Adipocyte (in vitro differentiated cells): ENCODE data around the gene CAMSAP3.
"Not testable (repeated sequence)": the region's sequence is repeated elsewhere in the genome, so short reads cannot be mapped to it uniquely, and the experiment has no call there.

ENCODE experiments used
- DNase-seq: peaks from one replicate; pipeline ENCODE4 v3.0.0-alpha.2; 2015; ENCODE audit warnings: low read depth
- H3K27me3 ChIP-seq: replicated peaks from 2 replicates; pipeline ENCODE4 v1.7.0; 2013; ENCODE audit warnings: mild to moderate bottlenecking, low read length, moderate library complexity; ENCODE audit not compliant: control insufficient read depth, insufficient read depth
- H3K36me3 ChIP-seq: 2 replicates; pipeline ENCODE4 v1.7.0; 2013; ENCODE audit warnings: low read length, mild to moderate bottlenecking, moderate library complexity; ENCODE audit not compliant: control insufficient read depth, insufficient read depth, severe bottlenecking
- H3K4me1 ChIP-seq: 2 replicates; pipeline ENCODE4 v1.7.0; 2013; ENCODE audit warnings: mild to moderate bottlenecking, low read length, moderate library complexity; ENCODE audit not compliant: control insufficient read depth, insufficient read depth
- H3K4me3 ChIP-seq: 2 replicates; pipeline ENCODE4 v1.7.0; 2013; ENCODE audit warnings: mild to moderate bottlenecking, low read length, moderate library complexity
- H3K9ac ChIP-seq: 2 replicates; pipeline ENCODE4 v1.7.0; 2013; ENCODE audit warnings: mild to moderate bottlenecking, low read length, moderate library complexity
- H3K9me3 ChIP-seq: 2 replicates; pipeline ENCODE4 v1.7.0; 2013; ENCODE audit warnings: mild to moderate bottlenecking, low read length, moderate library complexity; ENCODE audit not compliant: control insufficient read depth

Gene CAMSAP3

DNA sequence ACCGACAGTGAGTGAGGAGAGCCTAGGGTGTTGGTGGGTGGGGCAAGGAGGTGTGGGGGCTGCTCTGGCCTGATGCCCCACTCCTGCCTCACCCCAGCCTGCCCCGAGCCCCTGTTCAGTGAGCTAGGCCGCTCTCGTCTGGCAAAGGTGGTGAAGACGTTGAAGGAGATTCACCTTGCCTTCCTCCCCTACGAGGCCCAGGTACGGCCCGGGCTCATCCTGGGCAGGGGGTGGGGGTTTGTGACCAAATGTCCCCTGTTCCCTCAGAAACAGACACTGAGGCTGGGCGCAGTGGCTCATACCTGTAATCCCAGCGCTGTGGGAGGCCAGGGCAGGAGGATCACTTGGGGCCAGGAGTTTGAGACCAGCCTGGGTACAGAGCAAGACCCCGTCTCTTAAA lies 45.1 kb downstream of the CAMSAP3 start:
- Histone ChIP-seq H3K9ac (no peak overlapping the region), H3K9me3 (no peaks in the 10 kb centered on the region), H3K27me3 (peaks cover 30% of the 10 kb centered on the region), H3K4me1 (peaks cover 5% of the 10 kb centered on the region), H3K36me3 (no peaks in the 10 kb centered on the region), H3K4me3 (no peak overlapping the region)
- no peak for DNase-seq

DNA sequence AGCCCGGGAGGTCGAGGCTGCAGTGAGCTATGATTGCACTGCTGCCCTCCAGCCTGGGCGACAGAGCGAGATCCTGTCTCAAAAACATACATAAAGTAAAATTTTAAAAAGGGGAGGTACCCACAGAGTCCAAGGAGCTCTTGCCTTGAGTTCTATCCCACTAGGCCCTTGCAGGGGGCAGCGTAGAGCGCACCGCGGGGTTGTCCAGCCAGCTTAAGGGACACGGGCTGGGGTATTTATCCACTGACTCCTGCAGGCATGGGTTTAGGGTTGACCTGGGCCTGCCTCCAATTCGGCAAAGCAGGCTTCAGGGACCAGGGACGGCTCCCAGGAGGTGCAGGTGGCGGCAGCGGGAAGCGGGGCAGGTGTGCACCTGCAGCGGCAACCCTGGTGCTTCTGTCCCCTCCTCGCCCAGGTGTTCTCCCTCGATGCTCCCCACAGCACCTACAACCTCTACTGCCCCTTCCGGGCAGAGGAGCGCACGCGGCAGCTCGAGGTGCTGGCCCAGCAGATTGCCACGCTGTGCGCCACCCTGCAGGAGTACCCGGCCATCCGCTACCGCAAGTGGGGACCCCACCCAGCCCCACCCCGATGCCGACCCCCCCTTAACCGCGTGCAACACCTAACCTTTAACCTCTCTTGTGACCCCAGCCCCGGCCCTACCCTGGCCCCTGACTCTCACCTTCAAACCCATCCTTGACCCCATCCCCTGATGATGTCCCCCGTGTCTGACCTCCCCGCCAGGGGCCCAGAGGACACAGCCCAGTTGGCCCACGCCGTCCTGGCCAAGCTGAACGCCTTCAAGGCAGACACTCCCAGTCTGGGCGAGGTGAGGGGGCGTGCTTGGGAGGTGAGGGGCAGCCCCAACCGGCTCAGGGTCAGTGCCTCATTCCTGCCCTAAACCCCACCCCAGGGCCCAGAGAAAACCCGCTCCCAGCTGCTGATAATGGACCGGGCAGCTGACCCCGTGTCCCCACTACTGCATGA lies 45.9 kb downstream of the CAMSAP3 start:
- no peak overlapping the region for H3K4me3 ChIP-seq
- H3K27me3 ChIP-seq: peaks cover 28% of the 10 kb centered on the region
- no peaks in the 10 kb centered on the region for H3K9me3 ChIP-seq
- H3K36me3 ChIP-seq: no peaks in the 10 kb centered on the region
- no peak for DNase-seq
- H3K9ac ChIP-seq: no peak overlapping the region
- peaks cover 5% of the 10 kb centered on the region for H3K4me1 ChIP-seq

DNA sequence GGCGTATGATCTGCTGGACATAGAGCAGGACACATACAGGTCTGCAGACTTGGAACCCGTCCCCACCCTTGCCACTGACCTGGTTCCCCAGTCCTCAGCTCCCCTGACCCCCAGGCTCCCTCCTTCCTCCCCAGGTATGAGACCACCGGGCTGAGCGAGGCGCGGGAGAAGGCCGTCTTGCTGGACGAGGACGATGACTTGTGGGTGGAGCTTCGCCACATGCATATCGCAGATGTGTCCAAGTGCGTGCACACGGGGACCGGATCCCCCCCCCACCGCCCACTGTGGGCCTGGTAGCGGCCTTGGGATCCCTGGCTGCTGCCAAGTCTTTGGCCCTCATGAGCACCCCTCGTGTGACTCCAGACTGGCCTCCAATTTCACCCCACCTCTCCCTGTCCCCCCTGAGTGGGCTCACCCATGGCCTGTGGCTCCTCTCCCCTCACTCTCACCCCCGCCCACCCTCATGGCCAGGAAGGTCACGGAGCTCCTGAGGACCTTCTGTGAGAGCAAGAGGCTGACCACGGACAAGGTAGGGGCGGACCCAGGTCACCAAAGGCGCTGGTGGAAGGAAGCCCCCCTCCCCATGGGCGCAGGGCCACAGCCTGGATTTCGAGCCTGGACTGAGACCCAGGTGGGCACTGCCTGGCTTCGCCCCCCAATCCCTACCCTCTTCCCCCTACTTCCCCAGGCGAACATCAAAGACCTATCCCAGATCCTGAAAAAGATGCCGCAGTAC lies 46.8 kb downstream of the CAMSAP3 start:
- no peak for DNase-seq

DNA sequence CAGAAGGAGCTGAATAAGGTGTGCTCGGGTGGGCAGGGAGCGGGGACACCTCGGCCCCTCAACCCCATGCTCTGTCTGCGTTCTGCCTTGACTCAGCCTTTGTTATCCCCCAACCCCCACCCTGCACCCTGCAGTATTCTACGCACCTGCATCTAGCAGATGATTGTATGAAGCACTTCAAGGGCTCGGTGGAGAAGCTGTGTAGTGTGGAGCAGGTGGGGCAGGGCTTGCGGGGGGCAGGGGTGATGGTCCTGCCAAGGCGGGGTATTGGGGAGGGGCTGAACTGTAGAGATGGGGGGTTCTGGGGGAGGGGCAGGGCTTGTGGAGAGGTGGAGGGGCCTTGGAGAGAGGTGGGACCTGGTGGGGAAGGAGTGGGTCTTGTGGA lies 47.4 kb downstream of the CAMSAP3 start:
- no peak overlapping the region for H3K9ac ChIP-seq
- no peaks in the 10 kb centered on the region for H3K36me3 ChIP-seq
- no peak overlapping the region for H3K4me3 ChIP-seq
- no peak for DNase-seq
- peaks cover 5% of the 10 kb centered on the region for H3K4me1 ChIP-seq
- no peaks in the 10 kb centered on the region for H3K9me3 ChIP-seq
- H3K27me3 ChIP-seq: peaks cover 18% of the 10 kb centered on the region

More for the DNA sequence above, 46.8 kb downstream of the CAMSAP3 start:
- H3K27me3 ChIP-seq: peaks cover 24% of the 10 kb centered on the region
- H3K4me1 ChIP-seq: peaks cover 5% of the 10 kb centered on the region
- no peaks in the 10 kb centered on the region for H3K9me3 ChIP-seq
- no peak overlapping the region for H3K4me3 ChIP-seq
- H3K36me3 ChIP-seq: no peaks in the 10 kb centered on the region
- no peak overlapping the region for H3K9ac ChIP-seq

DNA sequence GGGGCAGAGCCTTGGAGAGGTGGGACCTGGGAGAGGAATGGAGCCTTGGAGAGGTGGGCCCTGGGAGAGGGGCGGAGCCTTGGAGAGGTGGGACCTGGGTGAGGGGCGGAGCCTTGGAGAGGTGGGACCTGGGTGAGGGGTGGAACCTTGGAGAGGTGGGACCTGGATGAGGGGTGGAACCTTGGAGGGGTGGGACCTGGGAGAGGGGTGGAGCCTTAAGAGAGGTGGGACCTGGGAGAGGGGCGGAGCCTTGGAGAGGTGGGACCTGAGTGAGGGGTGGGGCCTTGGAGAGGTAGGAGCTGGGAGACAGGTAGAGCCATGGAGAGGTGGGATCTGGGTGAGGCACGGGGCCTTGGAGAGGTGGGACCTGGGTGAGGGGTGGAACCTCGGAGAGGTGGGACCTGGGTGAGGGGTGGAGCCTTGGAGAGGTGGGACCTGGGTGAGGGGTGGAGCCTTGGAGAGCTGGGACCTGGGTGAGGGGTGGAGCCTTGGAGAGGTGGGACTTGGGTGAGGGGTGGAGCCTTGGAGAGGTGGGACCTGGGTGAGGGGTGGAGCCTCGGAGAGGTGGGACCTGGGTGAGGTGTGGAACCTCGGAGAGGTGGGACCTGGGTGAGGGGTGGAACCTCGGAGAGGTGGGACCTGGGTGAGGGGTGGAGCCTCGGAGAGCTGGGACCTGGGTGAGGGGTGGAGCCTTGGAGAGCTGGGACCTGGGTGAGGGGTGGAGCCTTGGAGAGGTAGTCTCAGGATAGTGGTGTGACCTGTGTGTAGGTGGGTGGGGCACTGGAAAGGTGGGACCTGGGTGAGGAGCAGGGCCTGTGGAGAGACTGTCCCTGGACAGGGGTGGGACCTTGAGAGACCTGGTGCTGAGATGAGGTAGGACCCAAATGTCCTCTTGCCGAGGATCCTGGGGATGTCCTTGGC lies 48.2 kb downstream of the CAMSAP3 start:
- not testable (repeated sequence) for H3K9ac ChIP-seq, H3K4me1 ChIP-seq, H3K4me3 ChIP-seq, H3K36me3 ChIP-seq, H3K9me3 ChIP-seq, DNase-seq, H3K27me3 ChIP-seq

DNA sequence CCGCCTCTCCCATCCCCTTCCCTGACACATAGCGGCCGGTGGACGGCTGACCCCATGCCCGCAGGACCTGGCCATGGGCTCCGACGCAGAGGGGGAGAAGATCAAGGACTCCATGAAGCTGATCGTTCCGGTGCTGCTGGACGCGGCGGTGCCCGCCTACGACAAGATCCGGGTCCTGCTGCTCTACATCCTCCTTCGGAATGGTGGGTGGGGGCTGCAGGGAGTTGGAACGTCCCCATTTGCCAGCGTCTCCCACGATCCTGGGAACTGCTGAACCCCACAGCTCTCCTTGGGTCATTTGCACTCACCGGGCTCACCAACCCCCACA lies 48.9 kb downstream of the CAMSAP3 start:
- Histone ChIP-seq H3K27me3 (peaks cover 9% of the 10 kb centered on the region), H3K4me3 (no peak overlapping the region), H3K9me3 (no peaks in the 10 kb centered on the region), H3K4me1 (peaks cover 9% of the 10 kb centered on the region), H3K9ac (no peak overlapping the region), H3K36me3 (no peaks in the 10 kb centered on the region)
- no peak for DNase-seq

DNA sequence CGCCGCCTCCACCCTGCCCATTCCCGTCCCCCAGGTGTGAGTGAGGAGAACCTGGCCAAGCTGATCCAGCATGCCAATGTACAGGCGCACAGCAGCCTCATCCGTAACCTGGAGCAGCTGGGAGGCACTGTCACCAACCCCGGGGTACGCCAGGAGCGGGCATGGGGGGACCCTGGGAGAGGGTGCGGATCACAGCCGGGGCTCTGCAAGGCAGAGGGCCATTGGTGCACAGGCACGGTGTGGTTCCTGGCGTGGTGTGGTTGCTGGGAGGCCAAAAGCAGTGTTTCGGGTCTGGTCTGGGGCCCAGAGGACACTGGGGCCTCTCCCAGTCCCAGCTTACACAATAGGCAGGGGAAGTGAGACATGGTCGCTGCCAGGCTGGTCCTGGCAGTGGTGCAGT lies 49.5 kb downstream of the CAMSAP3 start:
- H3K9ac ChIP-seq: no peak overlapping the region
- no peak for DNase-seq
- H3K9me3 ChIP-seq: no peaks in the 10 kb centered on the region
- H3K4me3 ChIP-seq: no peak overlapping the region
- H3K4me1 ChIP-seq: peaks cover 9% of the 10 kb centered on the region
- H3K36me3 ChIP-seq: no peaks in the 10 kb centered on the region
- peaks cover 9% of the 10 kb centered on the region for H3K27me3 ChIP-seq

DNA sequence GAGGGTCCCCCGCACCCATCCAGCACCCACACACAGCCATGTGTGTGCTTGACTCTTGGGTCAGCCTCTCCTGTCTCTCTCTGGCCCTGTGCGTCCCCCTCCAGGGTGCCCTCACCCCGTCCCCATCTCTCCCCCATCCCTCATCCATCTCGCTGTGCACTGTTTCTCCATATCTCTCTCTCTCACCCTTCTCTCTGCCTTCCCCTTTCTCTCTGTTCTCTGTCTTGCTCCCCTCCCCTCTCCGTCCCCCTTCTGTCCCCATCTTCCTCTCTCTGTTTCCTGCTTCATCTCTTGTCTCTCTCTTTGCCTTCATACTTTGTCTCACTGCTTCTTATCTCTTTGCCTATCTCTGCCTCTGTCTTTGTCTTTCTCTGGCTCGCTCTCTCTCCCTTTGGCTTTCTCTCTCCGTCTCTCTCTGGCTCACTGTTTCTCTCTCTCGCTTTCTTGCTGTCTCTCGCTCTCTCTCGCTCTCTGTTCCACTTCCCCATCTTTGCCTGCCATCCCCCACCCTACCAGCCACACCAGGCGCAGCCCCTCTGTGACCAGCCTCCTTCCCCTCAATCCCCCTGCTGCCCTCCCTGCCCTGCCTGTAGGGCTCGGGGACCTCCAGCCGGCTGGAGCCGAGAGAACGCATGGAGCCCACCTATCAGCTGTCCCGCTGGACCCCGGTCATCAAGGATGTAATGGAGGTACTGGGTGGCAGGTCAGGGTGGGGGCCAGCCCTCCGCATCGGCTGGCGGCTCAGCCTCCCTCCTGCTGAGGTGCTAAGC lies 50.2 kb downstream of the CAMSAP3 start:
- no peak for DNase-seq
- H3K9ac ChIP-seq: no peak overlapping the region
- H3K27me3 ChIP-seq: peaks cover 11% of the 10 kb centered on the region
- H3K9me3 ChIP-seq: no peaks in the 10 kb centered on the region
- no peak overlapping the region for H3K4me3 ChIP-seq
- H3K4me1 ChIP-seq: peaks cover 9% of the 10 kb centered on the region
- no peaks in the 10 kb centered on the region for H3K36me3 ChIP-seq

DNA sequence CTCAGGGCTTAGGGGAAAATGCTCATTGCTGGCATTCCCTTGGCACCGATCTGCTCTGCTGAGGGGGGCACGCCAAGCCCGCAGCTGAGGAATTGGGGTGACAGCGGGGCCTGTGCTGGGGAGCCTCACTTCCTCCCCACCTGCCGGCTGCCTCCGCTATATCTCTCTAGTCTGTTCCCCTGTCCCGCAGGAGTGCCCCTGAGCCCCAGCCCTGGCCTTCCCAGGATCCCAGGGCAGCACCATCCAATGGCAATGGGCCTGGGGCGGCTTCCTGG lies 50.7 kb downstream of the CAMSAP3 start:
- Histone ChIP-seq H3K4me3 (no peak overlapping the region), H3K36me3 (no peaks in the 10 kb centered on the region), H3K4me1 (peaks cover 9% of the 10 kb centered on the region), H3K27me3 (peaks cover 13% of the 10 kb centered on the region), H3K9me3 (no peaks in the 10 kb centered on the region), H3K9ac (no peak overlapping the region)
- DNase-seq: no peak

DNA sequence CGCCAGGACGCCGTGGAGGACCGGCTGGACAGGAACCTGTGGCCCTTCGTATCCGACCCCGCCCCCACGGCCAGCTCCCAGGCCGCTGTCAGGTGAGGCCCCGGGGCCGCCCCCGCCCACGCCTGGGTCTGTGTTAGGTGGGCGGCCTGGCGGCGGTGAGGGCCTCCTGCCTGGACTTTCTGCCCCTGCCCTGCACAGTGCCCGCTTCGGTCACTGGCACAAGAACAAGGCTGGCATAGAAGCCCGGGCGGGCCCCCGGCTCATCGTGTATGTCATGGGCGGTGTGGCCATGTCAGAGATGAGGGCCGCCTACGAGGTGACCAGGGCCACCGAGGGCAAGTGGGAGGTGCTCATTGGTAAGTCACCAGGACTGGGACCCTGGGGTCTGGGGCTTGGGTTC lies 51.5 kb downstream of the CAMSAP3 start:
- Histone ChIP-seq H3K9ac (no peak overlapping the region), H3K4me1 (peaks cover 9% of the 10 kb centered on the region), H3K27me3 (peaks cover 13% of the 10 kb centered on the region), H3K4me3 (no peak overlapping the region), H3K36me3 (no peaks in the 10 kb centered on the region), H3K9me3 (no peaks in the 10 kb centered on the region)
- DNase-seq: no peak
